ENCODE data around the gene CDK10.

DNA sequence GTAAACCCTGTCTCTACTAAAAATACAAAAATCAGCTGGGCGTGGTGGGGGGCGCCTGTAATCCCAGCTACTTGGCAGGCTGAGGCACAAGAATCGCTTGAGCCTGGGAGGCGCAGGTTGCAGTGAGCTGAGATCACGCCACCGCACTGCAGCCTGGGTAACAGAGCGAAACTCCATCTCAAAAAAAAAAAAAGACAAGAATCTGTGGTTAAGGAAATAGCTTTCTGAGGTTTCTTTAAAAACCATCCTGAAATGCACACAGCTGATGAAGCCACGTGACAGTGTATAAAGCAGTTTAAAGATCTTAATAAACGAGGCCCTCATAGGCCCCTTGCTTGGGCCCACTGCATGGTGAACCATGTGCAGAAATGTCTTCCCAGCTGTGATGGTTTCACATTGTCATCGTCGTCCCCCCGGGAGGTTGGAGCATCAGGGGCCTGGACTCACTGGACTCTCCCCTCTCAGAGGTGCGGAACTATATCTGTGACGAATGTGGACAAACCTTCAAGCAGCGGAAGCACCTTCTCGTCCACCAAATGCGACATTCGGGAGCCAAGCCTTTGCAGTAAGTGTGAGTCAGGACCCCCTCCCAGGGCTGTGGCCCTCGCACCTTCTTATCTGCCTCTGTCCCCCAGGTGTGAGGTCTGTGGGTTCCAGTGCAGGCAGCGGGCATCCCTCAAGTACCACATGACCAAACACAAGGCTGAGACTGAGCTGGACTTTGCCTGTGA lies 51.0 kb downstream of the CDK10 start:
- TF ChIP-seq, protein P1, sequence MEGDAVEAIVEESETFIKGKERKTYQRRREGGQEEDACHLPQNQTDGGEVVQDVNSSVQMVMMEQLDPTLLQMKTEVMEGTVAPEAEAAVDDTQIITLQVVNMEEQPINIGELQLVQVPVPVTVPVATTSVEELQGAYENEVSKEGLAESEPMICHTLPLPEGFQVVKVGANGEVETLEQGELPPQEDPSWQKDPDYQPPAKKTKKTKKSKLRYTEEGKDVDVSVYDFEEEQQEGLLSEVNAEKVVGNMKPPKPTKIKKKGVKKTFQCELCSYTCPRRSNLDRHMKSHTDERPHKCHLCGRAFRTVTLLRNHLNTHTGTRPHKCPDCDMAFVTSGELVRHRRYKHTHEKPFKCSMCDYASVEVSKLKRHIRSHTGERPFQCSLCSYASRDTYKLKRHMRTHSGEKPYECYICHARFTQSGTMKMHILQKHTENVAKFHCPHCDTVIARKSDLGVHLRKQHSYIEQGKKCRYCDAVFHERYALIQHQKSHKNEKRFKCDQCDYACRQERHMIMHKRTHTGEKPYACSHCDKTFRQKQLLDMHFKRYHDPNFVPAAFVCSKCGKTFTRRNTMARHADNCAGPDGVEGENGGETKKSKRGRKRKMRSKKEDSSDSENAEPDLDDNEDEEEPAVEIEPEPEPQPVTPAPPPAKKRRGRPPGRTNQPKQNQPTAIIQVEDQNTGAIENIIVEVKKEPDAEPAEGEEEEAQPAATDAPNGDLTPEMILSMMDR (IDR thresholded peaks at IDR 0.05), result no peak
- TF ChIP-seq POLR2A (IDR thresholded peaks at IDR 0.05) (no peak), POLR2AphosphoS5 (IDR thresholded peaks at IDR 0.05) (no peak)
